LNCAP (cell line): ENCODE measurements around the gene EXD2.

Experiments used
- CTCF ChIP-seq: fragments of 450-650 bp; IDR thresholded peaks from 2 replicates; pipeline ENCODE4 v1.5.1; 2017; ENCODE audit warnings: mild to moderate bottlenecking

The EXD2 gene

DNA sequence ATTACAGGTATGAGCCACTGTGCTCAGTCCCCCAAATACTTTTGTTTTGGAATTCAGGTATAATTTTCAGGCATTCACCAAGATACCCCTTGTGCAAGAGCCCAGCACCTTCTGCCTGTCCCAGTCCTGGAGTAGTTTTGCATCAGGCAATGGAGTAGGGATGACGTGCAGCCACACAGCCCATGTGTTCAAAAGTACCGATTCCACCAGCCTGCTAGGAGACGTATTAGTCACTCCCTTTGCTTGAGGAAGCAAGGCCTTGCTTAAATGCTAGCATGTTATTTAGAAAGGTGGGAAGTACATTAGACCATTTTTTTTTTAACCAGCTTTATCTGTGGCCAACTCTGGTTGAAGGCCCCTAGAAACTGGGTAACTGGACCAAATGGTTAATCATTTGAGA, 53.6 kb downstream of the EXD2 start:
- no peak for TF ChIP-seq CTCF

GRCh38 chr14:69246331-69246730, 55.0 kb downstream of the EXD2 start:
- no peak for TF ChIP-seq CTCF

GRCh38 chr14:69247676-69248440, 56.6 kb downstream of the EXD2 start:
- peak; percentile 41 for TF ChIP-seq CTCF

- TF ChIP-seq CTCF, result no peak
Observed at GRCh38 chr14:69249603-69250002, 58.3 kb downstream of the EXD2 start.

DNA sequence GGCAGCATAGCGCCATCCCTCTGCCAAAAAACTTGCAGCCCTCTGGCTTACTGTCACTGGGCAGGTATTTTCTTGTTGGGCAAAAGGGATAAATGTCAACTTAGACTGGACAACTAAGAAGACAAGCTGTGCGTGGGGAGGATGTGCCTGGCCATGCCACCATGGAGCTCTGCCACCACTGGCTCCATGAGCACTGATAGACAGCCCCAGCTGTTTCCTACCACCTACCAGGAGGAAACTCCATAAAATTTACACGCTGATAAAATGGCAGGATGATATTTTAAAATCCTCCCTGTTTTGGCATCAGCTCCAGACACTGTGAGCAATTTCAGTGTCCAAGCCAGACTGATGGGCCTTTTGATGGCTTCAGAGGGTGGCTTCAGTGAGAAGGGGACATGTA, 61.6 kb downstream of the EXD2 start:
- TF ChIP-seq CTCF, result no peak

DNA sequence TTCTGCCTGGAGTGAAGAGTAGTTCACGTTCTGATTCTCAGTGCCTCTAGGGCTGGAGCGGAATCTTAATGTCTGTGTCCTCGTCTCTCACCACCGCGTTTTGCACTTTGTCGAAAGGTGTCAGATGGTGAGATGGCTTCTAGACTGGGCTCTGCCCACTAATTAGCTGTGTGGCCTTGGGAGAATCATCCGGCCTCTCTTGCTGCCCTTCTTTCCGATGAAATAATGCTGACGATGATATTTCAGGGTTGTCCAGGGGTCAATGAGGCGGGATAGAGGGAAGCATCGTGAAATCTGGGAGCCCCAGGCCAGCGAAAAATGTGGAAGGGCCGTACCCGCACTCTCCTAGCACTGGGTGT, 67.8 kb downstream of the EXD2 start:
- TF ChIP-seq CTCF, result no peak

- TF ChIP-seq CTCF, result no peak
Observed at GRCh38 chr14:69259527-69260189, 68.4 kb downstream of the EXD2 start, which contains the start of gene GALNT16. Gene GALNT16, plus strand, starts transcription at chr14:69260158. Its CDS starts 133 bp downstream, at chr14:69260291.
